IPS DF 4.7 (cell line): ENCODE results near the gene VTI1A.
A peak's percentile ranks its signal among the peaks of the same experiment; 100 is the strongest.

Experiments
- DNase-seq: peaks from one replicate; pipeline ENCODE4 v3.0.0-alpha.2; 2013; ENCODE audit warnings: low spot score; ENCODE audit errors: extremely low read depth

The VTI1A gene

DNA sequence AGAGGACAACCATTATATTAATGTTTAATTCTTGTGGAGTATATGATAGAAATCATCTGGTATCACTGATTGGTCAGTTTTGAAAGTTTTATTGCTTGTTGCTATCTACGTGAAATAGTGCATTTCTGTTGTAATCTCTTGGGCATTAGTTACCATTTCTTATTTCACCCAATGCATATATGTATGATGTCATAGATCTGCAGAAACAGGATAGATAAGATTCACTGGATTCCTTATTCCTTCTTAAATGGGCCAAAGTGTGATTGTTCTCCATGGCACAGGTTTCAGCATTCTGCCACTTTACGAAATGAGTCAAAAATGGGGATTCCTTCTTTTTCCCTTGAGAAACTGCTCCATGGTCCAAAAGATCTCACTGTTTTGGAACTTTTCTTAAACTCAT, 56.6 kb downstream of the VTI1A start:
- no peak for DNase-seq

DNA sequence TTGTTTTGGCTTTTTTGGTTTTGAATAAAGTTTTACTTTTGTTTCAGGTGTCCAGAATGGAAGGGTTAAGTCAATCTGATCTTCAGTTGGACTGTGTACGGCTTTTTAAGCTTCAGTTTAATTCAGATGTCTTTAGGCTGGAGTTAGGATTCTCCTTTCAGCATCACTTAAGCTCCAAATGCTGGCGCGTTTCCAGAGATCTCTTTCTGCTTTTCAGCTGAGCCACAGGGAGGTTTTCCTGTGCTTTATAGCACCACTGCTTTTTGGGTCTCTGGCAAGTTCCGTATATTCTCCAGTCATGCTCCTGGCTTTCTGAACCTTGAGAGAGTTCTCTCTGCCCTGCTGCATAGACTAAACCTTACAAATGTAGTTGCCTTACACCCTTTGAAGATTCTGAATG, 60.0 kb downstream of the VTI1A start:
- DNase-seq = no peak

DNA sequence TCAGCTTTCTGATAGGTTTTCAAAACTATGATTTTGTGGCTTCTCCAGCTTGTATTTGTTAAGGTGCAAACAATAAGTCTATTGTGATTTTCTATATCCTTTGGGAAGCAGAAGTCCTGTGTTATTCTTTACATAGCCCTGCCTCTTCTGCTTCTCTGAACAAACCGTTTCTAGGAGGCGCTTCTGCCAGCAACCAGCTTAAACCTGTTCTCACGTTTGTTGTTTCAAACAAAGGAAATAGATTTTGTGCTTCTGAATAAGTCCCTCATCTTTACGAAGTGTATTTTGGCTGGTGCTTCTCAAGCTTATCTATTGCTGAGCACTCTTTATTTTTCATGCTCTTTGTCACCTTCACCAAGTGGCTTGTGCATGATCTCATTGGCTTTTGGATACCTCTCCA, 61.0 kb downstream of the VTI1A start:
- no peak for DNase-seq

DNA sequence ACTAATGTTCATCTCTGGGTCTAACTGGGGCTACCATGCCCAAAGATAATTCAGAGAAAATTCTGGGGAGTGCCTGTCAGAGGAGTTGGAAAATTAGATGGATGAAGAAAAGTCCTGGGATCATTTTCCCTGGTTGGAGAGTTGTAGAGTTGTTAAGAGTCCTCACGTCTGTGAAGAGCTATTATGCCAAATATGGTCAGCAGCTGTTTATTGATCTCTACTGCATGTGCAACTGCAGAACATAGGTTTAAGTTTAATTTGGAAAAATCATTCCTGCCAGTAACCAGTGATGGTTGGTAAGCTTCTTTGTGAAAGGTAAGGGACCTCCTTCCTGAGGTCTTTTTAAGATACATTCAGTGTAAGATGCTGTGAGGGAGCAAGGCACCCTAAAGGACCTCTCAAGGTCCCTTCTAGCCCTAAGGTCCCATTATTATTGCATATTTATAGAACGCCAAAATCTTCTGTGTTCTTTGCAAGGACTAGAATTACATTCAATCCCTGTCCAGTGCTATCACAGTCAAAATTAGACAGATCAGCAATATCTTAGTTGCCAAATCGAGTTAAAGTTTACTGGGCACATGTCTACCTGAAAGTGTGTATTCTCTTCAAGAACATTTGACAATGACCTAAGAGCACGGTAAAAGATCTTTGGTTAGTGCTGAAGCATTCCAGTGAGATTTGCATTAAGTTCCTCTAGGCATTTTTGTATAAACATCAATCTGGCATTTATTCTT, 62.7 kb downstream of the VTI1A start:
- no peak for DNase-seq

DNA sequence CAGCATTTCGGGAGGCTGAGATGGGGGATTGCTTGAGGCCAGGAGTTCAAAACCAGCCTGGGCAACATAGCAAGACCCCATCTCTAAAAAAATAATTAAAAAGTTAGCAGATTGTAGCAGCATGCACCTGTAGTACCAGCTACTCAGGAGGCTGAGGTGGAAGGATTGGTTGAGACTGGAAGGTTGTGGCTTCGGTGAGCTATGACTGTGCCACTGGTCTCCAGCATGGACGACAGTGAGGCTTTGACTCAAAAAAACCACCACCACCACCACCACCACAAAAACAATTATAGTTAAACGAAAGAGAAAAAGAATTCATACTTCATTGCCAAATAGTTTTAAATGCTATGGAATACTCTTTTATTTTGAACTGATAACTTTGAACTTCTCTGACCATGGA, 63.4 kb downstream of the VTI1A start:
- DNase-seq = no peak

DNA sequence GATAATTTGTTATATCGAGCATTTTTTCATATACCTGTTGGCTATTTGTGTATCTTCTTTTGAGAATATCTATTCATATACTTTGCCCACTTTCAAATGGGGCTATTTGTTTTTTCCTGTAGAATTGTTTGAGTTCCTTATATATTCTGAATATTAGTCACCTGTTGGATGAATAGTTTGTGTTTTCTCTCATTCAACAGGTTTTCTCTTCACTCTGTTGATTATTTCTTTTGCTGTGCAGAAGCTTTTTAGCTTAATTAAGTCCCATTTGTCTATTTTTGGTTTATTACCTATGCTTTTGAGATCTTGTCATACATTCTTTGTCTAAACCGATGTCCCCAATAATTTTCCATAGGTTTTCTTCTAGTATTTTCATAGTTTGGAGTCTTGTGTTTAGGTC, 65.3 kb downstream of the VTI1A start:
- no peak for DNase-seq

DNA sequence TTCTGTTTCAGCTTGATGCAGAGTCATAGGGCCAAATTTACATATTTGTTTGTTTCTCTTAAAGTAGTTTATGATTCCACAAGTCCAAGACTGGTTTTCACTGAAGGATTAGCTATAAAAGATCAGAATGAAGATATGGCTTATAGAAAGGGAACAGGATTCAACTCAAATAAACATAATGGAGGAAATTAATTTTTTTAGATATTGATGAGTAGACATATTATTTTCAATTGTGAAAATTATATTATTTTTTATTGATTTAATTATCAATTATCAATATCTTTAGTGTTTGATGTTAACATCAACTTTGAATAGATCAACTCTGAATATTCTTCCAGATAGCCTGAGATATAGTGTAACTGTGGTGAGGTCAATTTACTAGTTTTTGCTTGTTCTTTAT, 68.1 kb downstream of the VTI1A start:
- DNase-seq = no peak

DNA sequence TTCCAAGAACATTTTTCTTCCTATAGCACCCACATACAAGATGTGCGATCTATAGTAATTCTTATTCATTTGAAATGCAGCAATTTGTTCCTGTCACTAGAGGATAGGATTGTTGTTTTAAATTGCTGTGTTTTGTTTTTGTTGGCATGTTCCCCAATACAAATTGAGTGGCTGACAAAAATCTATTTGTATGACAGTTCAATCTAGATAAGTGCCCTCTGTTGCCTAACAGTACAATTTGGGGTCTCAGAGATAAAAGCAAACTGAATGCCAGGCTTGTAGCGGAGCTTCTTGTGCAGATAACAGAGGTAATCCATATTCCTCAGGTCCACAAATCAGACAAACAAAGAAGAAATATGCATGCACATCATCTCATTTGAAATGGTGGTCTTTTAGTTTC, 68.8 kb downstream of the VTI1A start:
- DNase-seq = no peak

DNA sequence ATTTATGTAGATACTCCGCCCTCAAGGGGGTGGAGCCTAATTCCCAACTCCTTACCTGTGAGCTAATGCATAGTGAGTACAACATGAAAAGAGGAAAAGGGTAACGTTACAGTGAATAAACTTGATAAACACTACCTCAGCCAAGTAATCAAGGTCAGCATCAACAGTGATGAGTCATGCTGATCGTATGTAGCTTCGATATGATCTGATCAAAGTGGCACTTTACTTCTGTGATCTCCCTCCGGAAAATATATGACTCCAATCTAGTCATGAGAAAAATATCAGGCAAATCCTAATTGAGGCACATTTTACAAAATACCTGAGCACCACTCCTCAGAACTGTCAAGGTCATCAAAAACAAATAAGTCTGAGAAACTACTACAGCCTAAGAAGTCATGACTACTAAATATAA, 70.4 kb downstream of the VTI1A start:
- DNase-seq = no peak

DNA sequence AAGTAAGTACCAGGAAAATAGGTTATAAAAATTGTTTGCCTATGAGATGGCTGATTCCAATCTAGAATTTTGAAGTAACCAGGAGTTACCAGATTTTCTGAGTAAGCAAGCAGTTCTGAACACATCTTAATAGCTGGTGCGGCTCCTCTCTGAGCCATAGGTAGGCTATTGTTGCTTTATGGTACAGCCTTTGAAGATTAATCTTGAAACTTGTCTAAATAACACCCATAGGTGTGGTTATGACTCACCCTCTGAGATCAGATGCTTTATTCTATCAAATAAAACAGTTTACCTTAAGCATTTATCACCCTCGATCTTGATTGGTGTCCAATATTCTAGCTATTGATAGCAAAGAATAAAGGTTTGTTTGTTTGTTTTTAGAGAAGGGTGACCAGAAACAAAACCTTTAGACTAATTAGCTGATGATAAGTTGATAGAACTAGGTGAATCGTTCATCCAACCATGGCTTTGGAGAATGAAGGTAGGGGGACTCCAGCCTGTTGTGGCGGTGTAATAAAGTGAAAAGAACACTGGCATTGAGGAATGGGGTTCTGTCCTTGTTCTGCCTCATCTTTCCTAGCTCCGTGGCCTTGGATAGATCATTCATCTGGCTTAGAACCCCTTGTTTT, 72.2 kb downstream of the VTI1A start:
- no peak for DNase-seq

DNA sequence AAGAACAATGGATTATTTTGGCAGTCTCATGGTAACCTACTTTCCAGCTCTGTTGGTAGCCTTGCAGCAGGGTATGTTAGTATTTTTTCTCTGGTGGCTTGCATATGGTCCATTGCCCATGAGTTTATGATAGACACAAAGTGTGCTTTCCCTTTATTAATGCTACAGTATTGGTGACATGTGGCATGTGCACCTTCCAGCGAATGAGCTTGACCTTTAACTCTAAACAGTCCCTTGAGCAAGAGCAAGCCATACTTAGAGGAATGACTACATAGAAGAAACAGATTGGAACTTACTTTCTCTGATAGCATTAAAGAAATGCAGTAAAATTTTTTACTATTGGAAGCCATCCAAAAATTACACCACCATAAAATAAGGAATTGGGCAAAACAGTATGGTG, 73.9 kb downstream of the VTI1A start:
- no peak for DNase-seq

DNA sequence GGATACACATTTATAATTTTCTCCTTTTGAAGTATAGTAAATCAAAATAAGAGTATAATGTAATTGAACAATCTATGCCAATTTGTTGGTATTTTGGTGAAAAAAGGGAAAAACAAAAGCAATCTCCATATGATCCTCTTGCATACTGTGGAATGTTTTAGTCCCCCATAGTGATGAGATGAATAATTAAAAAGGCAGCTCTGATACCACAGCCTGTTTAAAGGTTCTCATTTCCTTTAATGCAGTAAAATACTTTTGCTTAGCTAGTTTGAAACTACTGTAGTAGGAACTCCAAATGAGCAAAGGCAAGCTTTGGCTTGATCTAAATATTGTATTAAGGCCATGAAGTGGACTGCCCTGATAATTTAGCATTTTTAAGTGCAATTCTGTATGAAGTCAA, 77.6 kb downstream of the VTI1A start:
- no peak for DNase-seq

DNA sequence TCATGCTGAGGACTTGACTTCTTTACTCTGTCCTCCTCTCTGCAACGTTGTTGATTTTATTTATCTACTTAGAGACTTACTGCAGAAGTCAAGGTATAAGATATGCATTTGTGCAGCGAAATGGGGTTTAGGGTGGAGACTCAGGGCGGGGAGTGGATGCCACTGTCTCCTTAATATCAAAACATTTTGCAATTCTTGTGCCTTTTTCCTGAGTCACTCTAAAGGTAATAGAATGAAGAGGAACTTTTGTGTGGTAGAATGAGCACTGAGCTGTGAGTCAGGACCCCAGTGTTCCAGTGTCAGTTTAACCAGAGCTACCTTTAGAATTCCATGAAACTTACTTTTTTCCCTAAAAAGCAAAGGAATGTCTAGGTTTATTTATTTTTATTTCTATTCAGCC, 78.2 kb downstream of the VTI1A start:
- no peak for DNase-seq

DNA sequence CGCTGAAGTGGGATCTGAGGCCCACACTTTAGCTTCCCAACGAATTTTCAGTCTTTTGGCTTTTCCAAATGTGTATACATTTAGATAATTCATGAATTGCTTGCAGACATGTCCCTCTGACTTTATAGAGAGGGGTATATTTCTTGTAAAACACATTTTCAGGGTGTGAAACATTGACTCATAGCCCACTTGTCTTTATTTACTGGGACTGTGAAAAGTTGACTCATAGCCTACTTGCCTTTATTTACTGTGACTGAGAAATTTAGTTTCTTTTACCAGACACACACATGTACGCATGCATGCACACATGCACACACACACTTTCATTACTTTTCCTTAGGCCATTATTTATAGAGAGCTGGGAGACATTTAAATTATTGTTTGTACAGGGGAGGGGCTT, 79.1 kb downstream of the VTI1A start:
- no peak for DNase-seq

DNA sequence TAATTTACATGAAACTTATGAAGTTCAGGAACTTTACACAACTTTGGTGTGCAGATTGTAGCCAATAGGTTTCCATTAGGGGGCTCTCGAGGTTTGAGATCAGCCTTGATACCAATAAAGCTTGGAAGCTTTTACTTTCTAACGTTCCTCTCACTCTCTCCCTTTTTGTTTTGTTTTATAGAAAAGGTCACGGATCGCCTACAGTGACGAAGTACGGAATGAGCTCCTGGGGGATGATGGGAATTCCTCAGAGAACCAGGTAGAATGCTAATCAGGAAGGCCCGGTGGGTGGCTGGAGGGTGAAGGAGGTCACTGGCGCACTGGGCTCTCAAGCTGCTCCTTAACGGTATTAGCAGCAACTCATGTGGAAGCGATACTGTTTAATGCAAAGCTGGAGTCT, 79.9 kb downstream of the VTI1A start:
- peak; percentile 11 for DNase-seq

DNA sequence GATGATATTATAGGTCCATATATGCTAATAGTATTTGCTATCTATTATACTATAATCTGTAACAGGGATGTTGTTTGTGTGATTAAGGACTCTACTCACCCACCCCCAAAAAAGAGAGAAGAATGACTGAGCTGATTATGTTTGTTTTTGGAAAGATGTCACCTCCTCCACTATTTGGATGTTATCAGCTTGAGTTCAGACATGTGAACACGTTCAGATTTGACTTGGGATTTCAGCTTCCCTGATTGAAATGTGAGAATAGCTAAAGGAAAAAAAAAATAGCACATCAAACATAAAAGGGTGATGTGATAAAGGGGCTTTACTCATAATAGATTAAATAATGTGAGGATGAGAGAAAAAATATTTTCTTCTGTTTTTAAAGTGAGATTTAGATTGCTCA, 81.2 kb downstream of the VTI1A start:
- DNase-seq = no peak

DNA sequence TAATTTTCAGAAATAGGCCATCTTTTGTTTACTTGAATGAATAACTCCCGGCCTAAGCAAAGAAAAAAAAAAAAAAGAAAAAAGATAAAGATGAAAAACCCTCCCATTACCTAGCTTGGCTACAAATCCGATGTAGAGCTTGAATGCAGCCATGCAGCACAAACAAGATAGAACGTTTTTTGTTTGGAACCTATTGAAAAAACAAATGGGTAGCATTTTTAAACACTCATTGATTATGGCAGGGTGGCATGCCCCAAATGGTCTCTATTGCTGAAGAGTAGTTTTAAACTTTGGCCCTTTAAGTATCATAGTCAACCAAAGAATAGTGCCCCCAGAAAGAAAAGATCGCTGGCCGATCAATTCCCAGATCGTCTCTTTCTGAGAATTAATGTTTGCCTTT, 84.4 kb downstream of the VTI1A start:
- no peak for DNase-seq

DNA sequence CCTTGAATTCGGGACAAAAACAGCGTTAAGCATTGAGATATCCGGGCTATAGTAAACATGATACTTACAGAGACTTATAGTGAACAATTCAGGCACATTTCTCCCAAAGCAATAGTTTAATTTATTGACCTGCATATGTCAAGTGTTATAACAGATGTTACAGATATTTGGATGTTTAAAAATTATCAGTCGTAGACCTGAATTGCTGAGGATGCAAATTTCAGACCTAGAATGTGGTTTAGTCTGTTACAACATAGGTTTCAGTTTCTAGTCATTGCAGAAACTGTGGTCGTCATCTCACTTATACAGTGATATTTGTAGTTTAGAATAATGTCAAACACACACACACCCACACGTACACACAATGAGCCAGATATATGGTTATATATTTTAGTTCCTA, 85.2 kb downstream of the VTI1A start:
- no peak for DNase-seq

DNA sequence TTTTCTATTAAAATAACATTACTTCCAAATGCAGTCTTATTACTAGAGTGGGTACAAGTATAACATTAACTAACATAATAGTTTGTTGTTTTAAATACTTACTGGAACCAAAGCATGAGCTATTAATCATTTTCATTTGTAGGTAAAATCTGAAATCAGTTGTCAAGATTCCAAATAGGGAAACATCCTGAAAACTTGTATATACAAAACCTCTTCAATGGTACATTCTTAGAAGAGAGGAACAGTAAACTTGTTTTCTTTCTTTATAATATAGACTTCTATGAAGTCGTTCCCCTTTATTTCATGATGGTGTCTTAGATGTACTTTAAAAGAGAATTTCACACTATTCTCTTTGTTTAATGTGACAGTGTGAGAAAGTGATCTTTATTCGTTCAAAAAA, 85.9 kb downstream of the VTI1A start:
- DNase-seq = no peak

DNA sequence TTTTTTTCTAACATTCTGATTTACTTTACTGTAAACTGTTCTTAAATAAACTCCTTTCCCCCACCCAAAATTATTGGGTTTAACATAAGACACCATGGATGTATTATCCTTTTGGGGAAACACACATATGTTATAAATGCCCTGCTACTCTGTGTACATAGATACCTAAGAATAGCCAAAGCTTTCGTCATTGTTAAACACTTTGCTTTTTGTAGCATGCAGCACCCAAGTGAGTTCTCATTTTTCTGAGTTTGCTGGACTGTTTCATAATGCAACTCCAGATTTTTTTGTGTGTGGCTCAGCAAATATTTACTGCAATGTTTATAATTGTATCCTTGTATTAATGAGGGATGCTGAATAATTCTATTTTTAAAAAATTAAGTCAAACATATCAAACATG, 86.9 kb downstream of the VTI1A start:
- no peak for DNase-seq

DNA sequence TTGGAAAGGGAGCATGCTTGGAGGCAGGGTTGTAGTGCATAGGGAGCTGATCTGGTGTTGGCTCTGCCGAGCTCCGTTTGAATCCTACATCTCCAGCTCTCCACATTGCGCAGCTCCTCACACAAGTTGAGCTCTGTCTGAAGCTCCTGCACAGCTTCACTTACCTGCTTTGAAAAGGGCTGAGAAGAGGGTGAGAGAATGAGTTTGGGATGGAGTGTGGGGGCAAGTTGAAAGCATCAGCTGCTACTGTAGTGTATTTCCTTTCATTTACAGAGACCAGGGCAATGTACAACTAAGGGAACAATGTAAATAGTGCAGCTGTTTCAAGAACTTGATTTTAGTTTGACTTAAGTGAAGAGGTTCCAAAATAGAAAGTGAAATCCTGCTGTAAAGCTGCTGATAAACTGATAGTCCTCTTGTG, 88.5 kb downstream of the VTI1A start:
- DNase-seq = no peak

DNA sequence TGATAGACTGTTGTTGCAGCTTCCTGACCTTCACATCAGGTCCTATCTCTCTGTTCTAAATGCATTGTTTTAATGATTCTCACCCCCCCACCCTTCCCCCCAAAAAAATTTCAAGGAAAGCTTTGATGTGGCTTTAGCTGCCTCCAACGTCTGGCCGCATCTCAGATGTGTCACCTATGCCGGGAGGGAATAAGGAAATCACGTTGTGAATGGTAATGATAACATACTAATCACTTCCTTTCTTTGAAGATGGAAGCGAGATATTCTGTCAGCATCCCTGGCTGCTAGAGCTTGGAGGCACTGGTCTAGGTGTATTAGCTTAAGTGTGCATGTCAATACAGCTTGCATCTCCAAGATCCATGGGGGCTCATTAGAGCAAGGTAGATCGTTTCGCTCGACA, 89.6 kb downstream of the VTI1A start:
- DNase-seq = no peak

DNA sequence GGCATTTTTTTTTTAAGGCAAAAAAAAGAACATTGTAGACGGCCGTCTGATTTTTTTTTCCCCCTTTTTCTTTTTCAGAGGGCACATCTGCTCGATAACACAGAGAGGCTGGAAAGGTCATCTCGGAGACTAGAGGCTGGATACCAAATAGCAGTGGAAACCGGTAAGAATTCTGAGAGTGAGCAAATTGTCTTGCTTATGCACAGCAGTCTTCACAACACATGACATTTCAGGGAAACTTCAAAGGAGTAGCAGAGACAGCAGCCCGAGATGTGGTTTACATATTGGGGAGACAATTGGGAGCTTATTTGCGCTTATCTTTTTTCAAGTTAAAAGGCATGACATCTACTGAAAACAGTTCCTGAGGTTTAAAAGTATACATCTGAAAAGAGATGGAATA, 91.2 kb downstream of the VTI1A start:
- DNase-seq = no peak

DNA sequence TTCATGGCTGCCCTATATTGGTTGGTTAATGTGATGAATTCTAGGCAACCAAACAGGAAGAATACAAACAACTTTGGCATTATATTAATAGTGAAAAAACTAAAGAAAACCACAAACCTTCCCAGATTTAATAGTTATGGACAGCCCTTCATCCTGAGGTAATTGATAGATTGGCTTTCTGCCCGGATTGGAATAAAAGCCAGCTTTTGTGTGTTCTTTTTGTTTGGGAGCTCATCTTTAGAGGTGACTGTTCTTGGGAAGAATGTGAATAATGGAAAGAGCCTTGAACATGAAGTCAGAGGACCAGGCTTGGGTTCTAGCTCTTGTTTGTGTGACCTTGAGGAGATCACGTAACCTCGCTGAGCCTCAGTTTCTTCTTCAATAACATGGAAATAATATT, 92.3 kb downstream of the VTI1A start:
- DNase-seq = no peak
